Stimulated activated CD8-positive, alpha-beta memory T cell treated with anti-CD3 and anti-CD28 coated beads, Interleukin-4, amount 100 ng/mL, for 48 hours (primary cell): ENCODE data around the gene REEP1.
"Not testable (repeated sequence)": the region's sequence is repeated elsewhere in the genome, so short reads cannot be mapped to it uniquely, and the experiment has no call there.

Source experiments
- DNase-seq: peaks from one replicate; pipeline ENCODE4 v3.0.0-alpha.2; 2020

REEP1 gene

GRCh38 chr2:86275962-86276361 lies 61.5 kb downstream of the REEP1 start:
- no peak for DNase-seq

- no peak for DNase-seq
Observed at GRCh38 chr2:86275384-86275799, 62.0 kb downstream of the REEP1 start.

GRCh38 chr2:86274918-86275275 lies 62.5 kb downstream of the REEP1 start:
- no peak for DNase-seq

GRCh38 chr2:86274265-86274917 lies 63.0 kb downstream of the REEP1 start:
- DNase-seq = no peak

GRCh38 chr2:86272111-86272510 lies 65.3 kb downstream of the REEP1 start:
- DNase-seq = no peak

GRCh38 chr2:86271248-86271647 lies 66.2 kb downstream of the REEP1 start:
- DNase-seq = no peak

GRCh38 chr2:86263956-86264355 lies 73.5 kb downstream of the REEP1 start:
- DNase-seq = no peak

GRCh38 chr2:86260978-86261377 lies 76.4 kb downstream of the REEP1 start:
- no peak for DNase-seq

GRCh38 chr2:86258106-86258505 lies 79.3 kb downstream of the REEP1 start:
- DNase-seq = no peak

GRCh38 chr2:86256982-86257381 lies 80.4 kb downstream of the REEP1 start:
- DNase-seq = no peak

- DNase-seq = no peak
Observed at GRCh38 chr2:86256300-86256699, 81.1 kb downstream of the REEP1 start.

GRCh38 chr2:86254576-86255538 lies 82.6 kb downstream of the REEP1 start:
- no peak for DNase-seq

GRCh38 chr2:86253424-86253823 lies 84.0 kb downstream of the REEP1 start:
- no peak for DNase-seq

- DNase-seq = no peak
Observed at GRCh38 chr2:86251840-86252266, 85.6 kb downstream of the REEP1 start.

- no peak for DNase-seq
Observed at GRCh38 chr2:86249579-86250391, 87.6 kb downstream of the REEP1 start.

- DNase-seq = no peak
Observed at GRCh38 chr2:86249176-86249575, 88.2 kb downstream of the REEP1 start.

GRCh38 chr2:86245222-86245621 lies 92.2 kb downstream of the REEP1 start:
- not testable (repeated sequence) for DNase-seq

GRCh38 chr2:86244781-86245180 lies 92.6 kb downstream of the REEP1 start:
- DNase-seq = not testable (repeated sequence)

- no peak for DNase-seq
Observed at GRCh38 chr2:86243950-86244733, 93.3 kb downstream of the REEP1 start.

- no peak for DNase-seq
Observed at GRCh38 chr2:86243272-86243671, 94.2 kb downstream of the REEP1 start.

GRCh38 chr2:86241611-86242010 lies 95.8 kb downstream of the REEP1 start:
- DNase-seq = no peak

GRCh38 chr2:86240251-86240650 lies 97.2 kb downstream of the REEP1 start:
- no peak for DNase-seq
